ENCODE measurements around the gene UTS2R.

DNA sequence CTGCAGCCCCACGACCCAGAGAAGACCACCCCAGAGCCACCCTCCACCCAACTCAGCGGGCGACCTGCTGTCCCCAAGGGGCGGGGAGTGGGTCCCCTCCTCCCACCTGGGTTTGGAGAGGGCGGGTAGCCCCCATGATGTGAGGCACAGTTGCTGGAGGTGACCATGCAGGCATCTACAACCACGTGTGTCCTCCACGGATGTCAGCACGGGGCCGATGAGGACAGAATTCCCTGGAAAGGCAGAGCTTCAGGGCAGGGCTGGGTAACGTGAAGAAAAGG lies 7.1 kb downstream of the UTS2R start:
- TF ChIP-seq, protein P1, sequence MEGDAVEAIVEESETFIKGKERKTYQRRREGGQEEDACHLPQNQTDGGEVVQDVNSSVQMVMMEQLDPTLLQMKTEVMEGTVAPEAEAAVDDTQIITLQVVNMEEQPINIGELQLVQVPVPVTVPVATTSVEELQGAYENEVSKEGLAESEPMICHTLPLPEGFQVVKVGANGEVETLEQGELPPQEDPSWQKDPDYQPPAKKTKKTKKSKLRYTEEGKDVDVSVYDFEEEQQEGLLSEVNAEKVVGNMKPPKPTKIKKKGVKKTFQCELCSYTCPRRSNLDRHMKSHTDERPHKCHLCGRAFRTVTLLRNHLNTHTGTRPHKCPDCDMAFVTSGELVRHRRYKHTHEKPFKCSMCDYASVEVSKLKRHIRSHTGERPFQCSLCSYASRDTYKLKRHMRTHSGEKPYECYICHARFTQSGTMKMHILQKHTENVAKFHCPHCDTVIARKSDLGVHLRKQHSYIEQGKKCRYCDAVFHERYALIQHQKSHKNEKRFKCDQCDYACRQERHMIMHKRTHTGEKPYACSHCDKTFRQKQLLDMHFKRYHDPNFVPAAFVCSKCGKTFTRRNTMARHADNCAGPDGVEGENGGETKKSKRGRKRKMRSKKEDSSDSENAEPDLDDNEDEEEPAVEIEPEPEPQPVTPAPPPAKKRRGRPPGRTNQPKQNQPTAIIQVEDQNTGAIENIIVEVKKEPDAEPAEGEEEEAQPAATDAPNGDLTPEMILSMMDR (conservative IDR thresholded peaks at IDR 0.05; ENCODE audit: low read length), result no peak
- no peak for TF ChIP-seq EZH2phosphoT487 (IDR thresholded peaks at IDR 0.05; ENCODE audit: borderline replicate concordance)

All from Loucy (cell line).